IMR-90 (cell line): ENCODE data around the gene GNG7.

Experiments
- BHLHE40 ChIP-seq: fragments of 150-350 bp; IDR thresholded peaks from 2 replicates; pipeline ENCODE4 v1.6.1; 2016; ENCODE audit warnings: mild to moderate bottlenecking, low read depth, low read length
- CTCF ChIP-seq: conservative IDR thresholded peaks from 2 replicates; pipeline ENCODE4 v1.5.1; 2012; ENCODE audit warnings: mild to moderate bottlenecking, low read depth, low read length, improper control_type of control experiment
- POLR2A ChIP-seq: IDR thresholded peaks from 2 replicates; pipeline ENCODE4 v1.6.1; 2012; ENCODE audit warnings: mild to moderate bottlenecking, low read depth, low read length

- TF ChIP-seq CTCF (no peak), POLR2A (no peak), BHLHE40 (no peak)
Measured at GRCh38 chr19:2600914-2601870, 101.3 kb downstream of the GNG7 start.
